Panc1 (cell line): Measurements from ENCODE around the gene ATP6V1F. TPM values are rescaled to one million over a fixed set of nuclear protein-coding genes. Genes with fewer than 3 reads are reported as not detected.

ENCODE experiments used
- ATAC-seq: fragments of 200-7000 bp; cut with Tn5 transposase; 2 replicates; pipeline ENCODE4 v1.9.1; 2020; ENCODE audit warnings: mild to moderate bottlenecking, moderate library complexity
- BruUV-seq: library from RNA; stranded (reverse); fragments of 400-500 nt; replicated peaks from 2 replicates; lab custom pipeline; 2021; lab: Mats Ljungman, UMichigan
- CTCF ChIA-PET: fragments of 300-600 bp; sonication (Branson Sonifier 250); formaldehyde crosslinking; loops from one replicate; lab custom pipeline; 2022; ENCODE audit warnings: antibody characterized with exemption; lab: Charles Lee
- POLR2A ChIA-PET: fragments of 300-600 bp; sonication (Branson Sonifier 250); formaldehyde crosslinking; loops from one replicate; lab custom pipeline; 2022; ENCODE audit warnings: antibody characterized with exemption; lab: Charles Lee
- DNase-seq: peaks from one replicate; pipeline ENCODE4 v3.0.0-alpha.2; 2010; ENCODE audit warnings: low read depth, low spot score
- H3K27ac ChIP-seq: 2 replicates; pipeline ENCODE4 v1.5.1; 2011; ENCODE audit warnings: mild to moderate bottlenecking, low read length, inconsistent platforms
- H3K27me3 ChIP-seq: fragments of 200-500 bp; sonication (Bioruptor generic); 2 replicates; pipeline ENCODE4 v1.6.0; 2014; ENCODE audit warnings: low read length, inconsistent platforms; ENCODE audit not compliant: control insufficient read depth, insufficient read depth
- H3K36me3 ChIP-seq: fragments of 200-500 bp; sonication (Bioruptor generic); 2 replicates; pipeline ENCODE4 v1.5.1; 2014; ENCODE audit warnings: inconsistent platforms, mild to moderate bottlenecking, low read length, moderate library complexity; ENCODE audit not compliant: control insufficient read depth, insufficient read depth
- H3K4me1 ChIP-seq: 2 replicates; pipeline ENCODE4 v1.5.1; 2011; ENCODE audit warnings: inconsistent platforms, mild to moderate bottlenecking, low read length, moderate library complexity; ENCODE audit not compliant: control insufficient read depth, insufficient read depth
- H3K4me3 ChIP-seq, 2 experiments: 2 replicates each; pipeline ENCODE4 v1.5.1; 2011 to 2012; ENCODE audit warnings: low read depth in 2 of 2, low read length in 2 of 2, mild to moderate bottlenecking in 2 of 2, inconsistent platforms in 1 of 2, moderate library complexity in 1 of 2
- H3K9me3 ChIP-seq: fragments of 200-500 bp; sonication (Bioruptor generic); 2 replicates; pipeline ENCODE4 v1.5.1; 2014; ENCODE audit warnings: low read depth, mild to moderate bottlenecking, inconsistent platforms, low read length, moderate library complexity; ENCODE audit not compliant: control insufficient read depth, insufficient read depth
- POLR2AphosphoS5 ChIP-seq: IDR thresholded peaks from 2 replicates; pipeline ENCODE4 v1.6.1; 2012; ENCODE audit warnings: mild to moderate bottlenecking, low read depth, low read length, moderate library complexity
- SIN3A ChIP-seq: IDR thresholded peaks from 2 replicates; pipeline ENCODE4 v1.6.1; 2012; ENCODE audit warnings: low read depth, mild to moderate bottlenecking, low read length, moderate library complexity, borderline replicate concordance; ENCODE audit not compliant: insufficient read depth
- TCF7L2 ChIP-seq: IDR thresholded peaks from 2 replicates; pipeline ENCODE4 v1.6.1; 2011; ENCODE audit warnings: mild to moderate bottlenecking, low read depth, low read length, inconsistent platforms
- in situ Hi-C: cut with HindIII; loops from 2 replicates; pipeline ENCODE4 v1.10.0; 2016; ENCODE audit warnings: low sequenced_read_pairs, low pct_unique_long_range_greater_than_20kb
- intact Hi-C: fragments of 100-400 bp; cut with micrococcal nuclease; formaldehyde crosslinking; loops from one replicate; pipeline ENCODE4 v1.10.0; 2022; ENCODE audit not compliant: unreplicated experiment
- total RNA-seq: library from RNA; stranded (reverse); gene quantifications from one replicate; pipeline ENCODE4 v1.2.1, GENCODE V29; 2021; ENCODE audit not compliant: unreplicated experiment
- TF ChIP-seq, protein P1 (sequence below), 2 experiments: IDR thresholded peaks; 2 replicates each; pipeline ENCODE4 v1.6.1; 2011 to 2012; ENCODE audit warnings: low read depth in 2 of 2, control low read depth in 1 of 2, low read length in 1 of 2, mild to moderate bottlenecking in 1 of 2, moderate library complexity in 1 of 2; ENCODE audit not compliant: insufficient read depth in 1 of 2
- TF ChIP-seq, protein P2 (sequence below): fragments of 450-650 bp; IDR thresholded peaks from 2 replicates; pipeline ENCODE4 v1.5.1; 2017; ENCODE audit warnings: mild to moderate bottlenecking

ATP6V1F gene
- total RNA-seq, 1 experiment from 2014 or later, result 151 TPM

DNA sequence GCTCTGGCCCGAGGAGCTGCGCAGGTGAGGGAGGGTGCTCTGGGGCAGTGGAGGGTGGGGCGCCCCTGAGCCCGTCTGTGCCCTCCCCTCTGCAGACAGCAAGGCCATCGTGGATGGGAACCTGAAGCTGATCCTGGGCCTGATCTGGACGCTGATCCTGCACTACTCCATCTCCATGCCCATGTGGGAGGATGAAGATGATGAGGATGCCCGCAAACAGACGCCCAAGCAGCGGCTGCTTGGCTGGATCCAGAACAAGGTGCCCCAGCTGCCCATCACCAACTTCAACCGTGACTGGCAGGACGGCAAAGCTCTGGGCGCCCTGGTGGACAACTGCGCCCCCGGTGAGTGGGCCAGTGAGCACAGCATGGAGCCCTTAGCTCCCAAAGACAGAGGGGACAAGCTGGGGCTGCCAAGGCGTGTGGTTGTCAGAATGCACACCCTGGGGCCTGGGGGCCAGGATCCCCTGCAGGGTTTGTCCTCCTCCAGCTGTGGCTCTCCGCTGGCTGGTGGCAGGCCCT lies 27.4 kb upstream of the ATP6V1F start:
- no peaks in the 10 kb centered on the region for H3K27me3 ChIP-seq
- in situ Hi-C loops, result no loop called here
- ATAC-seq, result no peak

DNA sequence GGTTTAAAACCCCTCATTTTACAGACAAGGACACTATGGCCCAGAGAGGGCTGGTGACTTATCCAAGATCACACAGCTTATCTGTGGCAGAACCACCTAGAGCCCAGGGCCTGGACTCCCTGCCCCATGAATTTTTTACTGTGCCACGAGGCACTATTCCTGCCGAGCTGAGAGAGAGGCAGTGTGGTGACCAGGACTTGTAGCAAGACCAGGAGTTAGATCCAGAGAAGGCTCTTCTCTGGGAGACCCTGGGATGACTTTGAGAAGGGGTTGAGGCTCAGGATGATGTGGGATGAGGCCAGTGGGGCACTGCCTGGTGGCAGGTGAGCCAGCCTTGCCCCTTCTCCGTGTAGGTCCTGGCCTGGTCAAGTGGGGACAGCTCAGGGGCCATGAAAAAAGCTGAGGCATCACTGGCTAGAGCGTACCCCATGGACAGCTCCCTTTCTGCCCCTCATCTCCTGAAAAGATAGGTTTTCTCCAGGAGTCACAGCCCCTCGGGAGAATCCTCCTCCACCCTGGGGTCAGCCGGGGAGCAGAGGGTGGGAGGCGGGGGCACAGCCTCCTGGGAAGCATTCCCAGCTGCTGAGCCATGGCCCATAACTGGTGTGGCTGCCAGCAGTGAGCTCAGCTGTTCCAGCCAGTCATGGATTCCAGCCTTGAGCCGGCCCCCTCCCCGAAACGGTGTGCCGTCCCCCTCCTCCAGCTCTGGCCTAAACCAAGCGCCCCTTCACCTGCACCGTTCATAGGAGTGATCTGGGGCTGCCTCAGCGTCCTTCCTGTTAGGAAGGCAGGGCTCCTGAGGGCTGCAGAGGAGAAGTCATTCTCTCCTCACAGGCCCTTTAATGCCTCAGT lies 26.6 kb upstream of the ATP6V1F start:
- no TSS peak for BruUV-seq
- ATAC-seq (no peak), DNase-seq (no peak)
- TF ChIP-seq, protein P1, sequence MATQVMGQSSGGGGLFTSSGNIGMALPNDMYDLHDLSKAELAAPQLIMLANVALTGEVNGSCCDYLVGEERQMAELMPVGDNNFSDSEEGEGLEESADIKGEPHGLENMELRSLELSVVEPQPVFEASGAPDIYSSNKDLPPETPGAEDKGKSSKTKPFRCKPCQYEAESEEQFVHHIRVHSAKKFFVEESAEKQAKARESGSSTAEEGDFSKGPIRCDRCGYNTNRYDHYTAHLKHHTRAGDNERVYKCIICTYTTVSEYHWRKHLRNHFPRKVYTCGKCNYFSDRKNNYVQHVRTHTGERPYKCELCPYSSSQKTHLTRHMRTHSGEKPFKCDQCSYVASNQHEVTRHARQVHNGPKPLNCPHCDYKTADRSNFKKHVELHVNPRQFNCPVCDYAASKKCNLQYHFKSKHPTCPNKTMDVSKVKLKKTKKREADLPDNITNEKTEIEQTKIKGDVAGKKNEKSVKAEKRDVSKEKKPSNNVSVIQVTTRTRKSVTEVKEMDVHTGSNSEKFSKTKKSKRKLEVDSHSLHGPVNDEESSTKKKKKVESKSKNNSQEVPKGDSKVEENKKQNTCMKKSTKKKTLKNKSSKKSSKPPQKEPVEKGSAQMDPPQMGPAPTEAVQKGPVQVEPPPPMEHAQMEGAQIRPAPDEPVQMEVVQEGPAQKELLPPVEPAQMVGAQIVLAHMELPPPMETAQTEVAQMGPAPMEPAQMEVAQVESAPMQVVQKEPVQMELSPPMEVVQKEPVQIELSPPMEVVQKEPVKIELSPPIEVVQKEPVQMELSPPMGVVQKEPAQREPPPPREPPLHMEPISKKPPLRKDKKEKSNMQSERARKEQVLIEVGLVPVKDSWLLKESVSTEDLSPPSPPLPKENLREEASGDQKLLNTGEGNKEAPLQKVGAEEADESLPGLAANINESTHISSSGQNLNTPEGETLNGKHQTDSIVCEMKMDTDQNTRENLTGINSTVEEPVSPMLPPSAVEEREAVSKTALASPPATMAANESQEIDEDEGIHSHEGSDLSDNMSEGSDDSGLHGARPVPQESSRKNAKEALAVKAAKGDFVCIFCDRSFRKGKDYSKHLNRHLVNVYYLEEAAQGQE (IDR thresholded peaks at IDR 0.05; ENCODE audit: insufficient read depth in 1 of 2, low read depth in 2 of 2, low read length in 1 of 2), result no peak
- TF ChIP-seq TCF7L2 (no peak), SIN3A (no peak)
- TF ChIP-seq, protein P2, sequence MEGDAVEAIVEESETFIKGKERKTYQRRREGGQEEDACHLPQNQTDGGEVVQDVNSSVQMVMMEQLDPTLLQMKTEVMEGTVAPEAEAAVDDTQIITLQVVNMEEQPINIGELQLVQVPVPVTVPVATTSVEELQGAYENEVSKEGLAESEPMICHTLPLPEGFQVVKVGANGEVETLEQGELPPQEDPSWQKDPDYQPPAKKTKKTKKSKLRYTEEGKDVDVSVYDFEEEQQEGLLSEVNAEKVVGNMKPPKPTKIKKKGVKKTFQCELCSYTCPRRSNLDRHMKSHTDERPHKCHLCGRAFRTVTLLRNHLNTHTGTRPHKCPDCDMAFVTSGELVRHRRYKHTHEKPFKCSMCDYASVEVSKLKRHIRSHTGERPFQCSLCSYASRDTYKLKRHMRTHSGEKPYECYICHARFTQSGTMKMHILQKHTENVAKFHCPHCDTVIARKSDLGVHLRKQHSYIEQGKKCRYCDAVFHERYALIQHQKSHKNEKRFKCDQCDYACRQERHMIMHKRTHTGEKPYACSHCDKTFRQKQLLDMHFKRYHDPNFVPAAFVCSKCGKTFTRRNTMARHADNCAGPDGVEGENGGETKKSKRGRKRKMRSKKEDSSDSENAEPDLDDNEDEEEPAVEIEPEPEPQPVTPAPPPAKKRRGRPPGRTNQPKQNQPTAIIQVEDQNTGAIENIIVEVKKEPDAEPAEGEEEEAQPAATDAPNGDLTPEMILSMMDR, result no peak
- Histone ChIP-seq H3K36me3 (no peaks in the 10 kb centered on the region), H3K9me3 (no peaks in the 10 kb centered on the region), H3K4me1 (peaks cover 6% of the 10 kb centered on the region), H3K27ac (no peak overlapping the region), H3K4me3 (no peak overlapping the region), H3K27me3 (no peaks in the 10 kb centered on the region)
- in situ Hi-C loops, result no loop called here
- POLR2A ChIA-PET, result interaction anchor here (0.6 kb wide), 1 partner anchor 367 kb away, joined by 10 read pairs; no protein-coding TSS in a partner anchor
- intact Hi-C loops, result no loop called here
- CTCF ChIA-PET, result no interaction called here

More for the DNA sequence above, 27.4 kb upstream of the ATP6V1F start:
- Histone ChIP-seq H3K36me3 (no peaks in the 10 kb centered on the region), H3K27ac (no peak overlapping the region), H3K9me3 (no peaks in the 10 kb centered on the region), H3K4me1 (peaks cover 9% of the 10 kb centered on the region), H3K4me3 (no peak overlapping the region)
- no peak for DNase-seq
- BruUV-seq, result no TSS peak
- TF ChIP-seq POLR2AphosphoS5 (no peak), TCF7L2 (no peak), SIN3A (no peak)
- TF ChIP-seq, protein P1 (IDR thresholded peaks at IDR 0.05; ENCODE audit: insufficient read depth in 1 of 2, low read depth in 2 of 2, low read length in 1 of 2), result no peak
- TF ChIP-seq, protein P2, result no peak
- ChIA-PET CTCF (interaction anchor here (0.6 kb wide), 1 partner anchor 95 kb away, joined by 5 read pairs; no protein-coding TSS in a partner anchor), POLR2A (interaction anchor here (0.6 kb wide), 1 partner anchor 366 kb away, joined by 10 read pairs; no protein-coding TSS in a partner anchor)
- intact Hi-C loops, result no loop called here
